Stimulated activated naive CD8-positive, alpha-beta T cell treated with anti-CD3 and anti-CD28 coated beads, Interleukin-15, amount 100 ng/mL, for 72 hours (primary cell): ENCODE data around the gene PHACTR4.
A peak's percentile ranks its signal among the peaks of the same experiment; 100 is the strongest.
"Not testable (repeated sequence)": the region's sequence is repeated elsewhere in the genome, so short reads cannot be mapped to it uniquely, and the experiment has no call there.

Experiments used
- ATAC-seq: fragments of 150-1000 bp; cut with Tn5 transposase; 2 replicates; pipeline ENCODE4 v1.10.0; 2021; ENCODE audit warnings: mild to moderate bottlenecking, moderate library complexity
- DNase-seq, 2 donors: peaks; one replicate each; pipeline ENCODE4 v3.0.0; 2021 to 2022
- H3K27ac Mint-ChIP-seq, 2 donors: one replicate each; pipeline ENCODE4 v1.8.0; 2022; ENCODE audit warnings: mild to moderate bottlenecking in 2 of 2, mixed read lengths in 2 of 2, moderate library complexity in 2 of 2
- H3K27me3 Mint-ChIP-seq: one replicate; pipeline ENCODE4 v1.8.0; 2022; ENCODE audit warnings: mixed read lengths
- H3K4me1 Mint-ChIP-seq: one replicate; pipeline ENCODE4 v1.8.0; 2022; ENCODE audit warnings: mild to moderate bottlenecking, mixed read lengths
- H3K4me3 Mint-ChIP-seq, 2 donors: one replicate each; pipeline ENCODE4 v1.8.0; 2022; ENCODE audit warnings: mild to moderate bottlenecking in 2 of 2, mixed read lengths in 2 of 2, moderate library complexity in 1 of 2
- H3K9me3 Mint-ChIP-seq, 2 donors: one replicate each; pipeline ENCODE4 v1.8.0; 2022; ENCODE audit warnings: mixed read lengths in 2 of 2

Gene PHACTR4

GRCh38 chr1:28482702-28483101 lies 113.2 kb downstream of the PHACTR4 start:
- Mint-ChIP-seq H3K9me3 (no peaks in the 10 kb centered on the region), H3K4me1 (no peaks in the 10 kb centered on the region), H3K27ac (peak overlapping the region in 1 of 2 donors; percentile 71), H3K4me3 (no peak overlapping the region), H3K27me3 (no peaks in the 10 kb centered on the region)
- DNase-seq (no peak), ATAC-seq (no peak)

- Mint-ChIP-seq H3K27ac (no peak overlapping the region), H3K9me3 (no peaks in the 10 kb centered on the region), H3K27me3 (no peaks in the 10 kb centered on the region), H3K4me3 (no peak overlapping the region), H3K4me1 (no peaks in the 10 kb centered on the region)
- no peak for DNase-seq
- ATAC-seq, result no peak
These were observed 125.2 kb downstream of the PHACTR4 start for GRCh38 chr1:28494737-28495136.

GRCh38 chr1:28499553-28499952 lies 130.0 kb downstream of the PHACTR4 start:
- no peaks in the 10 kb centered on the region for H3K9me3 Mint-ChIP-seq
- DNase-seq (no peak), ATAC-seq (no peak)
- no peaks in the 10 kb centered on the region for H3K27me3 Mint-ChIP-seq
- H3K4me3 Mint-ChIP-seq, result no peak overlapping the region
- H3K27ac Mint-ChIP-seq, result no peak overlapping the region
- H3K4me1 Mint-ChIP-seq, result peaks cover 12% of the 10 kb centered on the region

- no peak overlapping the region for H3K27ac Mint-ChIP-seq
- no peaks in the 10 kb centered on the region for H3K9me3 Mint-ChIP-seq
- no peak overlapping the region for H3K4me3 Mint-ChIP-seq
- ATAC-seq (no peak), DNase-seq (no peak)
- H3K27me3 Mint-ChIP-seq, result no peaks in the 10 kb centered on the region
- peaks cover 20% of the 10 kb centered on the region for H3K4me1 Mint-ChIP-seq
These were observed 132.4 kb downstream of the PHACTR4 start for GRCh38 chr1:28501925-28502324.

- DNase-seq (no peak), ATAC-seq (no peak)
- H3K4me3 Mint-ChIP-seq, result no peak overlapping the region
- no peak overlapping the region for H3K27ac Mint-ChIP-seq
- H3K9me3 Mint-ChIP-seq, result no peaks in the 10 kb centered on the region
- no peaks in the 10 kb centered on the region for H3K27me3 Mint-ChIP-seq
- peaks cover 20% of the 10 kb centered on the region for H3K4me1 Mint-ChIP-seq
These were observed 133.6 kb downstream of the PHACTR4 start for GRCh38 chr1:28503117-28503516.

GRCh38 chr1:28505406-28506187 lies 136.1 kb downstream of the PHACTR4 start, which contains the start of gene RCC1:
RCC1 (plus strand) TSS chr1:28506043; CDS start chr1:28529867, 23,824 bp downstream.
- no peaks in the 10 kb centered on the region for H3K27me3 Mint-ChIP-seq
- peaks cover 43% of the 10 kb centered on the region for H3K4me1 Mint-ChIP-seq
- H3K4me3 Mint-ChIP-seq, result peak within 1 kb of the TSS; percentile 94 to 95
- no peaks in the 10 kb centered on the region for H3K9me3 Mint-ChIP-seq
- peak within 1 kb of the TSS; percentile 98 to 100 for H3K27ac Mint-ChIP-seq
- ATAC-seq (peak; percentile 90), DNase-seq (peak; percentile 95 to 97)

- peak overlapping the region; percentile 94 to 95 for H3K4me3 Mint-ChIP-seq
- ATAC-seq, result no peak
- peak overlapping the region; percentile 98 to 100 for H3K27ac Mint-ChIP-seq
- DNase-seq, result no peak
- peaks cover 44% of the 10 kb centered on the region for H3K4me1 Mint-ChIP-seq
- H3K27me3 Mint-ChIP-seq, result no peaks in the 10 kb centered on the region
- no peaks in the 10 kb centered on the region for H3K9me3 Mint-ChIP-seq
These were observed 137.3 kb downstream of the PHACTR4 start for GRCh38 chr1:28506907-28507246.

- no peaks in the 10 kb centered on the region for H3K9me3 Mint-ChIP-seq
- H3K27me3 Mint-ChIP-seq, result no peaks in the 10 kb centered on the region
- peak; percentile 20 to 23 for DNase-seq
- peaks cover 48% of the 10 kb centered on the region for H3K4me1 Mint-ChIP-seq
- H3K4me3 Mint-ChIP-seq, result peak overlapping the region; percentile 94 to 95
- H3K27ac Mint-ChIP-seq, result peak overlapping the region; percentile 98 to 100
- no peak for ATAC-seq
These were observed 137.7 kb downstream of the PHACTR4 start for GRCh38 chr1:28507247-28507645.

- H3K4me3 Mint-ChIP-seq, result peak overlapping the region; percentile 94 to 95
- H3K4me1 Mint-ChIP-seq, result peaks cover 54% of the 10 kb centered on the region
- no peak for ATAC-seq
- H3K27me3 Mint-ChIP-seq, result no peaks in the 10 kb centered on the region
- H3K9me3 Mint-ChIP-seq, result no peaks in the 10 kb centered on the region
- peak overlapping the region; percentile 98 to 100 for H3K27ac Mint-ChIP-seq
- peak in 1 of 2 donors; percentile 20 for DNase-seq
These were observed 138.3 kb downstream of the PHACTR4 start for GRCh38 chr1:28507646-28508434.

- H3K4me1 Mint-ChIP-seq, result peaks cover 56% of the 10 kb centered on the region
- H3K4me3 Mint-ChIP-seq, result peak overlapping the region; percentile 94 to 95
- H3K9me3 Mint-ChIP-seq, result no peaks in the 10 kb centered on the region
- H3K27ac Mint-ChIP-seq, result peak overlapping the region; percentile 98 to 100
- DNase-seq (no peak), ATAC-seq (no peak)
- no peaks in the 10 kb centered on the region for H3K27me3 Mint-ChIP-seq
These were observed 138.9 kb downstream of the PHACTR4 start for GRCh38 chr1:28508435-28508754.

GRCh38 chr1:28509705-28510272 lies 140.2 kb downstream of the PHACTR4 start:
- Mint-ChIP-seq H3K27ac (peak overlapping the region; percentile 98 to 100), H3K4me3 (peak overlapping the region; percentile 94 to 95), H3K27me3 (no peaks in the 10 kb centered on the region), H3K4me1 (peaks cover 52% of the 10 kb centered on the region), H3K9me3 (no peaks in the 10 kb centered on the region)
- DNase-seq (peak; percentile 22 to 24), ATAC-seq (no peak)

GRCh38 chr1:28510273-28510969 lies 140.9 kb downstream of the PHACTR4 start:
- no peaks in the 10 kb centered on the region for H3K9me3 Mint-ChIP-seq
- ATAC-seq (peak; percentile 16), DNase-seq (peak in 1 of 2 donors; percentile 8)
- H3K27ac Mint-ChIP-seq, result peak overlapping the region; percentile 98 to 100
- H3K27me3 Mint-ChIP-seq, result no peaks in the 10 kb centered on the region
- peaks cover 54% of the 10 kb centered on the region for H3K4me1 Mint-ChIP-seq
- H3K4me3 Mint-ChIP-seq, result peak overlapping the region; percentile 94 to 95

GRCh38 chr1:28510970-28511440 lies 141.5 kb downstream of the PHACTR4 start:
- Mint-ChIP-seq H3K4me1 (peaks cover 48% of the 10 kb centered on the region), H3K27me3 (no peaks in the 10 kb centered on the region), H3K9me3 (no peaks in the 10 kb centered on the region), H3K4me3 (peak overlapping the region; percentile 94 to 95), H3K27ac (no peak overlapping the region)
- peak in 1 of 2 donors; percentile 13 for DNase-seq
- no peak for ATAC-seq

GRCh38 chr1:28512058-28512611 lies 142.6 kb downstream of the PHACTR4 start:
- Mint-ChIP-seq H3K27me3 (no peaks in the 10 kb centered on the region), H3K9me3 (no peaks in the 10 kb centered on the region), H3K4me3 (peak overlapping the region in 1 of 2 donors; percentile 63), H3K4me1 (peaks cover 49% of the 10 kb centered on the region), H3K27ac (peak overlapping the region; percentile 67 to 88)
- no peak for ATAC-seq
- no peak for DNase-seq

GRCh38 chr1:28514445-28514933 lies 144.9 kb downstream of the PHACTR4 start:
- not testable (repeated sequence) for ATAC-seq, DNase-seq, H3K27me3 Mint-ChIP-seq, H3K27ac Mint-ChIP-seq, H3K9me3 Mint-ChIP-seq, H3K4me3 Mint-ChIP-seq
- H3K4me1 Mint-ChIP-seq, result peaks cover 53% of the 10 kb centered on the region
